Motor neuron (in vitro differentiated cells): ENCODE measurements around the gene SLC43A3. TPM values are rescaled to one million over a fixed set of nuclear protein-coding genes. Genes with fewer than 3 reads are reported as not detected.

Experiments used
- ATAC-seq, 8 experiments: fragments of 200-7000 bp; cut with Tn5 transposase; replicated peaks in 6 of 8; 2 replicates each; pipeline ENCODE4 v1.8.0; 2021; ENCODE audit warnings: mild to moderate bottlenecking in 8 of 8, moderate library complexity in 8 of 8
- H3K27ac ChIP-seq, 2 donors: fragments of 250-450 bp; sonication (Bioruptor Pico); 2 replicates each; pipeline ENCODE4 v1.9.0; 2021; ENCODE audit warnings: antibody characterized with exemption in 2 of 2, mild to moderate bottlenecking in 2 of 2, moderate library complexity in 1 of 2
- H3K4me1 ChIP-seq, 2 donors: fragments of 250-450 bp; sonication (Bioruptor Pico); replicated peaks in 1 of 2; 2 replicates each; pipeline ENCODE4 v1.6.1; 2021; ENCODE audit warnings: antibody characterized with exemption in 2 of 2, mild to moderate bottlenecking in 2 of 2, moderate library complexity in 1 of 2
- H3K4me3 ChIP-seq, 5 donors: fragments of 250-450 bp; sonication (Bioruptor Pico); 2 replicates each; pipeline ENCODE4 v1.9.0; 2021; ENCODE audit warnings: antibody characterized with exemption in 5 of 5, mild to moderate bottlenecking in 5 of 5, moderate library complexity in 4 of 5
- WGBS, 10 experiments: fragments of 450-650 bp; shearing (Covaris generic); methylation state at CpG; one replicate each; pipeline ENCODE4 v1.0.0; 2022; 5-methylcytosine and 5-hydroxymethylcytosine counted together
- in situ Hi-C, 9 experiments: fragments of 400-800 bp; cut with MboI; loops; one replicate each; pipeline ENCODE4 v1.15.0; 2021; ENCODE audit warnings: low sequenced_read_pairs in 9 of 9, low pct_unique_long_range_greater_than_20kb in 2 of 9; ENCODE audit not compliant: unreplicated experiment in 9 of 9
- total RNA-seq, 8 experiments: library from RNA; unstranded; fragments of 300-600 nt; gene quantifications; 2 replicates each; pipeline versions ENCODE4 v1.2.3 to v1.2.4, GENCODE V29; 2022

SLC43A3 gene
- total RNA-seq, 8 experiments from 2014 or later, result 0.43 to 25.8 (median 3.0) TPM

DNA sequence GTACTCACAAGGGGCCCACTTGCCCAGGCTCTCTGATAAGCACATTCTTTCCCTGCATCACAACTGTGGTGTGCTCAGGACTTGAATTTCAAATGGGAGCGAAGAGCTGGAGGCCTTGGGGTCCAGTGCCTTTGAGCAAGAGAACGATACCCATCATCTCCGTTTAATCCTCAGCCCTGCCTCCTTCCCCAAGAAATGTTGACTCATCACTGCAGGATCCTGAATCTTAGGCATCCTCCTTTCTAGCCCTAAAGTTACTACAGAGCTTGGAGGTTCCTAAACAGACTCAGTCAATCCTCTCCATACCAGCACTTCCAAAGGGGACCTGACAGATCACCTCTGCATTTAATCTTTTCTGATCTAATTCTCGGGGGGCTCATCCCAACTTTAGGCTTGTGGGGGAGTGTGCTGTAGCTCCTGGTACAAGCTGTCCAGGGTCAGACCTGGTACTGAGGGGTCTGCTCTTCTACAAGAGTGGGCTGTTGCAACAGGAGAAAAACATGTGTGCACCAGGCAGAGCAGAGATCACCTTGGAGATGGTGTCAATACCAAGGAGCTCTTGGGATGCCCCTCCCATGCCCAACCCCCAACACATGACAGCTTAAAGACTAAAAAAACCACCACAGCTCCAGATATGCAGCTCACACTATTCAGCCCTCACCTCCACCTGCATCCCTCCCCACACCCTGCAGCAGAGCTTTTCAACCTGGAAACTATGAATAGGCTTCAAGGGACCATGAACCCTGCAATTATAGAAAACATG is 32.5 kb downstream of the SLC43A3 start:
- 28 to 90% (median 68%) methylated on average over 2 to 4 of the region's 4 CpGs; no CpG with 5 or more reads in 4 of the 10 experiments for WGBS, 10 experiments
- Histone ChIP-seq H3K4me3 (no peak overlapping the region), H3K27ac (no peak overlapping the region), H3K4me1 (no peaks in the 10 kb centered on the region)
- in situ Hi-C loops, result no loop called here
- ATAC-seq, result no peak

DNA sequence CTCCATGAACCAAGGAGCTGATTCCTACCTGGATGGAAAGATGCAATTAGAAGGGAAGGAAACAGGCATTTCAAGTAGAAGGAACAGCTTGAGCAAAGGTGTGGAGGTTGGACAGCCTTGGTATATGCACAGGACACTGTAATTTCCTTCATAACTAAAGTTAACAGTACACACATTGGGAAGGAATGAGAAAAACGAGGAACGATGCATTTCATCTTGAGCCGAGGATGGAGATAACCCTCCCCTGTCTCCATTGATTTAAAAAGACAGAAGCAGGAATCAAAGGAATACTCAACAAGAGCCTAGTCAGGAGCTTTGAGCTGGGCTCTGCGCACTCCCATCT is 34.2 kb downstream of the SLC43A3 start:
- H3K27ac ChIP-seq, result no peak overlapping the region
- ATAC-seq, result no peak
- whole genome bisulfite sequencing, 10 experiments, result 75 to 83% (median 78%) methylated on average over 3 to 4 of the region's 4 CpGs; no CpG with 5 or more reads in 5 of the 10 experiments
- in situ Hi-C loops, result no loop called here
- no peaks in the 10 kb centered on the region for H3K4me1 ChIP-seq
- no peak overlapping the region for H3K4me3 ChIP-seq

DNA sequence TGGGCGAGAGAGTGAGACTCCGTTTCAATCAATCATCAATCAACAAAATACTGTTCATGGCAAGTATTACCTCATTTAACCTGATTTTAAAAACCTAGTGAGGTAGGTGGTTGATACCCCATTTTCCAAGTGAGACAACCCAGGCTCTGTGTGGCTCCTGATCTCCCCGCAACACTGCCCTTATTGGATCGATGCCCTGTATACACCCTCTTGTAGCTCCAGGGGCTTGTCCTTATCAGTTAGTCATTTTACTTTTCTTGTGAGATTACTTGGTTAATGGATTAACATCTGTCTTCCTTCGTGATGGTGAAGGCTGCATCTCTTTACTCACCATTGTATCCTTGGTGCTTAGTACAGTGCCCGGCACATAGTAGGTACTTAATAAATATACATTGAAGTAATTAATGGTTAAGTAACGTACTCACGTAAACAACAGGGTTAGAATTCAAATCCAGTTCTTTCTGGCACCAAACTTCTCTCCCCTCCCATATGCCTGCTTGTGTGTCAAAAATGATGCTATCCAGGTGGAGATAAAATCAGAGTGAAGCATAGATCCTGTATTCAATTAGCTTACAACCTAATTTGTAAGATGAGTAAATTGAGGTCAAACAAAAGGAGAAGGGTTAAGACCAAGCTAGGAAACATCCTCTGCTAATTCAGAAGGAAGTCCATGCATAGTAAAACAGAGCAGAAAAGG is 34.7 kb downstream of the SLC43A3 start:
- no peak for ATAC-seq
- Histone ChIP-seq H3K27ac (no peak overlapping the region), H3K4me1 (no peaks in the 10 kb centered on the region), H3K4me3 (no peak overlapping the region)
- 33 to 92% (median 70%) methylated on average over 1 to 7 of the region's 8 CpGs for WGBS, 10 experiments
- in situ Hi-C loops, result no loop called here

DNA sequence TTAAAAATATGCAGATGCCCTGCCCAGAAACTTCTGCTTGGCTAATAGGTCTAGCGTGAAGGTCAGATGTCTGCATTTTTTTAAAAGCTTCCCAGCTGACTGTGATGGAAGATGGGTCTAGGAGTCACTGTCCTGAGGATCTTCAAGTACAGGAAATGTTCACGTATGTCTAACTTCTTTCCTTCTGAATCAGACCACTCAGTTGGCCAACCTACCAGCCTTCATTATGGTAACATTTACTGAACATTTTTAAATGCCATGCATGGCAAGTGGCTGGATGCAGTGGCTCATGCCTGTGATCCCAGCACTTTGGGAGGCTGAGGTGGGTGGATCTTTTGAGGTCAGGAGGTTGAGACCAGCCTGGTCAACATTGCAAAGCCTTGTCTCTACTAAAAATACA is 35.4 kb downstream of the SLC43A3 start:
- in situ Hi-C loops, result no loop called here
- peak in 1 of 8 experiments; percentile 23 for ATAC-seq
- Histone ChIP-seq H3K4me3 (no peak overlapping the region), H3K27ac (no peak overlapping the region), H3K4me1 (no peaks in the 10 kb centered on the region)
- WGBS, 10 experiments, result 8 to 89% (median 40%) methylated on average over 1 to 2 of the region's 2 CpGs; no CpG with 5 or more reads in 1 of the 10 experiments

DNA sequence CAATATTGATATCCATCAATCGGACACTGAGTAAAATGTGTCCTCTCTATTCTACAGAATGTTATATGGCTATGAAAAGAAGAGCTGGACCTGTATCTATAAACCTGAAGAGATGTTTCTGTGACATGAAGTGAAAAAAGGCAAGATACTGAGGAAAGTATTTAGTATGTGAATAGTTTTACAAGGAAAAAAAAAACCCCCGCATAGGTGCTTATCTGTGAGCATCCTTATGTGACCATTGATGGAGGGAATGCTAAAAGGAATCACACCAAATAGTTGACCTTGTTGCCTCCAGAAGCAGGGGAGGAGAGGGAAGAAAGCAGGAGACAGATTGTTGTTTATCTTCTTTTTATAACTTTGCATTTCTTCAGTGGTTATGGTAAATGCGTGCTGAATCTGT is 35.8 kb downstream of the SLC43A3 start:
- 36 to 100% (median 83%) methylated on average over 1 to 3 of the region's 3 CpGs; no CpG with 5 or more reads in 1 of the 10 experiments for WGBS, 10 experiments
- no peak overlapping the region for H3K27ac ChIP-seq
- in situ Hi-C loops, result no loop called here
- H3K4me3 ChIP-seq, result no peak overlapping the region
- no peaks in the 10 kb centered on the region for H3K4me1 ChIP-seq
- no peak for ATAC-seq

DNA sequence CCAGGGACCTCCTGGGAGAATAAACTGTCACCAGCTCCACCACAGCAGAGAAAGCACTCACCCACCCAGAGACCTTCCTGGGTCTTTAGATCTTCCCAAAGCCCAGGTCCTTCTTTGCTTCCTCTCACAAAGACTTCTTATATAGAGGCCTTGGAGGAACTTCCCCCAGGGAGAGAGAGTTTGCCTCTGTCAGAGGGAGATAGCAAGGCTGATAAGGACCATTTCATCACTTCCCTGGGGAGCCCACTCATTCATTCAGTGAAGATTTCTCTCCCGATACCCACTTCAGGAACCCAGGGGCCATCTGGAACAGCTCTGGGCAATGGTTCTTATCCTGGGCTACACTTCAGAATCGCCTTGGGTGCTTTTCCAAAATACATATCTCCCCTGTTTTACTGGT is 36.4 kb downstream of the SLC43A3 start, which contains the start of gene PRG2:
Gene PRG2, minus strand, starts transcription at position 116 of the 400 bp plus-strand sequence. CDS start 706 bp downstream, outside the sequence.
- WGBS, 10 experiments, result 0 to 61% (median 51%) methylated on average over 1 to 2 of the region's 2 CpGs; no CpG with 5 or more reads in 4 of the 10 experiments
- no peak for ATAC-seq
- H3K4me1 ChIP-seq, result no peaks in the 10 kb centered on the region
- in situ Hi-C loops, result no loop called here
- H3K4me3 ChIP-seq, result no peak within 1 kb of the TSS
- no peak within 1 kb of the TSS for H3K27ac ChIP-seq

DNA sequence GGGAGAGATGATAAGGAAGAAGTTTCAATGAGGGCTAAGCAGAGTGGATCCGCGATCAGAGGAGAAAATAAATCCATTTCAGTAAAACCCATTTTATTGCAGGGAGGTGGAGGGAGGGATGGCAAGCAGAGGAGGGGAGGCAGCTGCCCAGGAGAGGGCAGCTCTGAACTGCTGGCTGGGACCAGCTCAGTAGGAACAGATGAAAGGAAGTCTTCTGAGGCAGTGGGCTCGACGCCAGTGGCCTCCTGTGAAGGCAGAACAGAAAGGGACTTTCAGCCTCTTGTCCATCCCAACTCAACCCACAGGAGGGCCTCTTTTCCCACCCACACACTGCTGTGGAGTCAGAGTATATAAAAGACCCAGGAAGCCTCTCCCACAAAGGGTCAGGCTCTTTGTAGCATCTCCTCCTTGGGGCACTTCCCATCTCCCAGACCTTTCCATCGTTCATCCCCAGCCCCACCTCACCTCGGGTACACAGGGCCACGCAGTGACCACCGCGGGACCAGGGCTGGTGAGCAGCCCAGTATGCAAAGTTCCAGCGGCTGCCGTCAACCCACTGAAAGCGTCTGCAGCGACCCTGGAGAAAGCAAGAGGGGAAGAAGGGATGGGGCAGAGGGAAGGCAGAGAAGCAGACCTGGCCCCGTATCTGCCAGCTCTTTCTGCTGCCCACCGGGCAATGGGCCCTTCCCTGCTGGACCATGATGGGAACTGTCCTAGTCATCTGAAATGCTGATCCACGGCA is 39.5 kb downstream of the SLC43A3 start:
- no peaks in the 10 kb centered on the region for H3K4me1 ChIP-seq
- in situ Hi-C loops, result no loop called here
- no peak overlapping the region for H3K4me3 ChIP-seq
- 26 to 86% (median 71%) methylated on average over 1 to 6 of the region's 16 CpGs; no CpG with 5 or more reads in 4 of the 10 experiments for WGBS, 10 experiments
- ATAC-seq, result no peak
- no peak overlapping the region for H3K27ac ChIP-seq

DNA sequence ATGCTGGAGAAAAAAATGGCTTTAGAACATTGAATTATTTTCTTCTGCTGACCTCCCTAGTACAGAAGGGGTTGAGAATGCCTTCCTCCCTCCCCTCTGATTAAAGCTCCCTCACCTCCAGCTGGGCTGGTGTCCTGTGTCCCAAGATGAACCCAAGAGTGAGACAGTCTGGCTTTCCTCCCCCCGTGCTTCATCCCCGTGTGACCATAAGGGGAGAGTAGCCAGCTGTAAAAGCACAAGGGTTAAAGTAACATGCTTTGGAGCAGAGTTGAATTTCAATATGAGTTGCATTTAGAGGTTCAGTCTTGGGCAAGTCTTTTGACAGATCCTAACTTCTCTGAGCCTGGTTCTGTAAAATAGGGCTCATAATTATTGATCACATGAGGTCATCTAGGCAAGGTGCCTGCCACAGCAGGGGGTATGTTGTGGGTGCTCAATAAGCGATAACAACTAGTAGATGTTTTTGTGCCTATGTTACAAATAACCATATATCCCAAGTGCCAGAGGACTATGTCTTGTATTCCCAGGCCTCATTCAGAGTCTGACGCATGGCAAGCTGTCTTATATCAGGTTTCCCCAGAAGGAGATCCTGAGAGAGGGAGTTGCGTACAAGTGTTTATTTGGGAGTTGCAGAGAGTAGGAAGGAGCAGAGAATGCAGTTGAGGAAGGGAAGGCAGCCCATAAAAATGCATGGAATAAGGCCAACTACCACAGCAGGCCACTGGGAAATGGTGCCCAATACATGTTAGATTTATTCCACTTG is 40.6 kb downstream of the SLC43A3 start:
- in situ Hi-C loops, result no loop called here
- Histone ChIP-seq H3K4me3 (no peak overlapping the region), H3K4me1 (no peaks in the 10 kb centered on the region), H3K27ac (no peak overlapping the region)
- no peak for ATAC-seq
- 49 to 83% (median 75%) methylated on average over 1 to 5 of the region's 5 CpGs; no CpG with 5 or more reads in 3 of the 10 experiments for WGBS, 10 experiments

DNA sequence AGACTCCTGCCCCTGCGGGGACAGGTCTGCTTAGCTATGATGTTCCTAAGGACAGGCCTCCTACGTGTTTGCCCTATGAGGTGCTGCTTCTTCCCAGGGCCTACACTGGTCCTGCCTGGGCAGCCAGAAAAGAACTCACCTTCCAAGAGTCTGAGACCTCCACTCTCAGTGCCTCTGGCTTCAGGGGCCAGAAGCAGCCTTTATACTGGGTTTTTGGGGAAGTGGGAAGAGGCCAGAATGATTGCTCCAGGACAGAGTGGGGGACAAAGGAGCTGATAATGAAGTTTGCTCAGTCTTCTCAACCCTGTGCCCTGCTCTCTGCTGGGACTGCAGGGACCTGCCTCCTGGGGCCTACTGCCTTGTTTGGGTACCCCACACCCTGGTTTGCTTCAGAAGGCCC is 45.9 kb downstream of the SLC43A3 start, which contains the start of gene PRG3:
Gene PRG3, minus strand, starts transcription at position 176 of the 400 bp plus-strand sequence. CDS start 442 bp downstream, outside the sequence.
- no peak for ATAC-seq
- 0 to 43% (median 20%) methylated on average over 1 to 2 of the region's 2 CpGs; no CpG with 5 or more reads in 4 of the 10 experiments for WGBS, 10 experiments
- Histone ChIP-seq H3K4me3 (no peak within 1 kb of the TSS), H3K27ac (no peak within 1 kb of the TSS), H3K4me1 (no peaks in the 10 kb centered on the region)
- in situ Hi-C loops, result no loop called here

DNA sequence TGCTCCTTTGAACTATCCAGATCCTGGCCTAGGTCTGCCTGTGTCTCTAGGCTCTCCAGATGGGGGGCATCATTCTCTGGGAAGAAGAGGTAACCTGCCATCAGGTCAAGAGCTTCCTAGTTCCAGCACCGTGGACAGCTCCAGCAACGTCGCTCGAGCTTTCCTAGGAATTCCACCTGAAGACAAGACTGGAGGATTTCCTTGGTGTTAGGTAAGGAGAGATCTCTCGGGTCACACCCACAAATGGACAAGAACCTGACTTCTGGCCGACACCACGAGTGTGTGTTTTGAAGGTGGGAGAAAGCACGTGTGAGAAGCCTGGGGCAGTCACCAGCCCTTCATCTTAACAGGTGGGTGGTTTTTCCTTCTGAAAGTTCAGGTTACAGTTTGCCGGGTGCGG is 47.2 kb downstream of the SLC43A3 start:
- ATAC-seq, result no peak
- no peak overlapping the region for H3K27ac ChIP-seq
- in situ Hi-C loops, result no loop called here
- H3K4me3 ChIP-seq, result no peak overlapping the region
- H3K4me1 ChIP-seq, result no peaks in the 10 kb centered on the region
- WGBS, 10 experiments, result 0 to 16% (median 7%) methylated on average over 1 to 6 of the region's 10 CpGs; no CpG with 5 or more reads in 5 of the 10 experiments

DNA sequence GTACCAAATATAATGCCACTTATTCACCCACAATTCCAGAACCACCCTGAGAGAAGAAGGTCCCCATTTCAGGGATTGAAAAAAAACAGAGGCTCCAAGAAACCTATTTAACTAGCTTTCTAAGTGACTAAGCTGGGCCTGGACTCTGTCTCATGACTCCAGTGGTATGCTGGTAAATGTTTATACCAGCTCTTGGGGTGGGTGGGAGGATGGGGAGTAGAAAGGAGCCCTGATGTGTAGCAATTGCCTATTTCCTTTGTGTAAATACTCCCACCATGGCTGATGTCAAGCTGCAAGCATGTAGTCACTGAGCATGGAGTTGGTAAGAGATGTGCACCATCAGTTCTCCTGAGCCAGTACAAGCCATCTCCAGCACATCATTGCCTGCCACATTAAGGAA is 48.7 kb downstream of the SLC43A3 start:
- Histone ChIP-seq H3K27ac (no peak overlapping the region), H3K4me1 (no peaks in the 10 kb centered on the region), H3K4me3 (no peak overlapping the region)
- in situ Hi-C loops, result no loop called here
- no peak for ATAC-seq

DNA sequence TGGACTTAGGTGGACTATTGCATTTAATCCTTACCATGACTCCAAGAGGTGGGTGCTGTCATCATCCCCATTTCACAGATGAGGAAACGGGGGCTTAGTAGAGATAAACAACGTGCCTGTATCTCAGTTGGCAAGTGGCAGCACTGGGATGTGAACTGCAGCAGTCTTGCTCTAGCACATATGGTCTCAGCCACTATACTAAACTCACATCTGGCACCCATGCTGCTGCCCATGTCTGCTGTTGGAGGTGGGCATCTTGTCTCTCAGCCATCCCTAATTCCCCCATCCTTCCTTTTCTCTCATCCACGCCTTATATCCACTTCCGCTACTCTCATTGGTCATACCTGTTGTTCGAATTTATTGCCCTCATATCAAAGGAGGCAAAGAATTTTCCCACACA is 49.8 kb downstream of the SLC43A3 start:
- WGBS, 10 experiments, result 0 to 85% (median 24%) methylated on average over 1 to 3 of the region's 5 CpGs; no CpG with 5 or more reads in 4 of the 10 experiments
- peak in 3 of 8 experiments; percentile 11 to 78 (median 32) for ATAC-seq
- H3K27ac ChIP-seq, result no peak overlapping the region
- no peaks in the 10 kb centered on the region for H3K4me1 ChIP-seq
- in situ Hi-C loops, result no loop called here
- H3K4me3 ChIP-seq, result no peak overlapping the region
